GM19468 (cell line): ENCODE measurements around the gene MOXD1.
"Not testable (repeated sequence)": the region's sequence is repeated elsewhere in the genome, so short reads cannot be mapped to it uniquely, and the experiment has no call there.

Experiments used
- ATAC-seq: cut with Tn5 transposase; IDR thresholded peaks from one replicate; pipeline ENCODE4 v1.9.1; 2021; ENCODE audit warnings: mild to moderate bottlenecking, moderate library complexity, moderate number of reproducible peaks; ENCODE audit not compliant: unreplicated experiment; ENCODE audit errors: extremely low read depth

Gene MOXD1

DNA sequence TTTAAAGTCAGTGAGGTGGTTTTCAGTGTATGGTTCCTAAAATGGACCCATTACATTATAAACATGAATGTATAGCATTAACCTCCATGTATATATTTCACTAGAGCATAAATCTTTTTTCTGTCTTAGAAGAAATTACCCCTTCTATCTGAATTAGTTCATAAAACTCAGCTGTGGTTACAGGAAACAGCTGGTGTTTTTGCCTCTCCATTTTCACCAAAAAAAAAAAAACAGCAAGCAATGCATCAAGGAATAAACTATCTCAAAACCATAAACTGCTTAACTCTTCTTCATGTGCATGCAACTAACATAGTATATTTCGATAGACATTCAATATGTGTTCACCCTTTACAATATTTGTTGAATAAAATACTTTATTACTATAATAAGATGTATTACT, 40.2 kb downstream of the MOXD1 start:
- no peak for ATAC-seq

DNA sequence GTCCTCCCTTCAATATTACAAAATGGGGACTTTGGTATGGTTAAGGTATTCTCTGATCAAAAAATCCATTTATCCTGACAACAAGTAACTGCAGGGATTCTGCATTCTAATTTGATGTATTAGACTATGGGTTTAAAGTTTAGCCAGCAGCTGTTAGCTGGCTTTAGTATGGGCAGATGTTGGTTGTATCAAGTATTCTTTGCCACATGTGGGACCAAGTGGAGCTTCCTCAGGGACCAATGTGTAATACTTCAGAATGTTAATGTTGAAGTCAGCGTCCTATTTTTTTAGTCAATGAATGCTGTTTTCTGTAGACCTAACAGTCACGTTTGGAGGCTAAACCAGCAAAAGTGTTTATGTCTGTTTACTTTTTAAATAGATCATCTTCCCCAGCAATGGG, 41.4 kb downstream of the MOXD1 start:
- ATAC-seq = no peak

- no peak for ATAC-seq
Observed at GRCh38 chr6:132357120-132357519, 44.2 kb downstream of the MOXD1 start.

DNA sequence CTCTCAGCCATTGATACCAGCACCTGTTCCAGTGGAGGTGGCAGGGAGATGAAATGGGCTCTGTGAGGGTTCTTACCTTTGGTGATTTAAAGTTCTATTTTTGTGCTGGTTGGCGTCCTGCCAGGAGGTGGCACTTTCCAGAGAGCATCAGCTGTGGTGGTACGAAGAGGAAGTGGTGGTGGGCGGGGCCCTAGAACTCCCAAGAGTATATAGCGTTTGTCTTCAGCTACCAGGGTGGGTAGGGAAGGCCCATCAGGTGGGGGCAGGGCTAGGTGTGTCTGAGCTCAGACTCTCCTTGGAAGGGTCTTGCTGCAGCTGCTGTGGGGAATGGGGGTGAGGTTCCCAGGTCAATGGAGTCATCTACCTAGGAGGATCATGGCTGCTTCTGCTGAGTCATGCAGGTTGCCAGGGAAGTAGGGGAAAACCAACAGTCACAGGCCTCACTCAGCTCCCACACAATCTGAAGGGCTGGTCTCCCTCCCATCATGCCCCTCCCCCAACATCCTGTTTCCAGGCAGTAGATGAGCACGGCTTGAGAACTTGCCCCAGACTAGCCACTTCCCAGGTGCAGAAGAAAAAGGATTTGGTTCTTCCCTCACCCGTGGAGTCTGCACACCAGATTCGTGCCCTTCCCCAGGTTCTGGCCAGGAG, 46.6 kb downstream of the MOXD1 start:
- ATAC-seq = no peak

DNA sequence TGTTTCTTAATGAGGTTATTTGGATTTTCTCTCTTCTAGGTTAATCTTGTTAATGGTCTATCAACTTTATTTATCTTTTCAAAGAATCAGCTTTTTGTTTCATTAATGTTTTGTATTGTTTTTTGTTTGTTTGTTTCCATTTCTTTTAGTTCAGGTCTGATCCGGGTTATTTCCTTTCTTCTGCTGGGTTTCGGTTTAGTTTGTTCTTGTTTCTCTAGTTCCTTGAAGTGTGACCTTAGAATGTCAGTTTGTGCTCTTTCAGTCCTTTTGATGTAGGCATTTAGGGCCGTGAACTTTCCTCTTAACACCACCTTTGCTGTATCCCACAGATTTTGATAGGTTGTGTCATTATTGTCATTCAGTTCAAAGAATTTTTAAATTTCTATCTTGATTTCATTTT, 49.3 kb downstream of the MOXD1 start:
- ATAC-seq = not testable (repeated sequence)

DNA sequence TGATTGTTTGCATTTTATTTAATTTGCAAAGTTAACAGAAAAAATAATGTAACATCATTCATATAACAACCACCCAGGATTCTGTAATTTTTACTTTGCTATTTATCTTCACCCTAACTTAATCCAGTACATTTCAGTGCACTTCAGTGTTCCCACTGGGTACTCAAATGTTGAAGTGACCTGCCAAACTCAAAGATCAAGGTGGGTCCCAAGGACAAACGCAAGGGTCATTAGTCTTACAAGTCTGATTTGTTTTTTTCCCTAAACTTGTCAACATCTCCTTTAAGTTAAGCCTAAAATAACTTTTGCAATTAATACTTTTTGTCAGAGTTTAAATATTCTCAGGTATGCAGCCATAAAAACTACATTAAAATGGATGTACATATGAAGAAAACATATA, 53.0 kb downstream of the MOXD1 start:
- no peak for ATAC-seq

DNA sequence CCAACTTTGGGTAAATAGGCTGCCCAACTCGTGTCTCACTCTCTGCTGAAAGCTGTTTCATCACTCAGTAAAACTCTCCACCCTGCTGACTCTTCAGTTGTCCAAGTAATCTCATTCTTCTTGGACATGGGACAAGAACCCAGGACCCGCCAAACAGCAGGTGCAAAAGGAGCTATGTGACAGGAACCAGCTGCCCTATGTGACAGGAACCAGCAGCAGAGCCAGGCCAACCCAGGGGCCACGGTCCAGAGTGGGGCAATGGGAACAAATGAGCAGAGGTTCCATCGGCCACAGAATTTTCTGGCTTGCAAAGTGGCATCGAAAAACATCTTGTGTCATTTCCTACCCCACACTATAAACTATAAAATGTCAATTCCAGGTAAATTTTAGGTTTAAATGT, 56.5 kb downstream of the MOXD1 start:
- no peak for ATAC-seq

- ATAC-seq = no peak
Observed at GRCh38 chr6:132341646-132342045, 59.6 kb downstream of the MOXD1 start.

DNA sequence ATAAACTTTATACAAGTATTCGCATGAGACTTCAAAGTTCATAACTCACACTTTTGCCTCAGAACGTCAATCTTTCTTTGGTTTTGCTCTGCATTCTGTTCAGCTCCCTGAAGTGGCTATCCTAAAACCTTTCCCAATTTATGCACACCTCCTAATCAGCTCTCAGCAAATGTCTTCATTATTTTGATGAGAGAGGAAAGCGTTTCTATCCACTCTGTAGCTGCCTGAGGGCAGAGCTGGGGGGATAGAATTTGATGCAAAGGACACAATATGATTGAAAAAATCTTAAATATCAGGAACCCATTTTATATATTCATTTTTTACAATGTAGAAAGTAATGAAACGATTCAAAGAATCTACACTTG, 66.8 kb downstream of the MOXD1 start:
- ATAC-seq = no peak

DNA sequence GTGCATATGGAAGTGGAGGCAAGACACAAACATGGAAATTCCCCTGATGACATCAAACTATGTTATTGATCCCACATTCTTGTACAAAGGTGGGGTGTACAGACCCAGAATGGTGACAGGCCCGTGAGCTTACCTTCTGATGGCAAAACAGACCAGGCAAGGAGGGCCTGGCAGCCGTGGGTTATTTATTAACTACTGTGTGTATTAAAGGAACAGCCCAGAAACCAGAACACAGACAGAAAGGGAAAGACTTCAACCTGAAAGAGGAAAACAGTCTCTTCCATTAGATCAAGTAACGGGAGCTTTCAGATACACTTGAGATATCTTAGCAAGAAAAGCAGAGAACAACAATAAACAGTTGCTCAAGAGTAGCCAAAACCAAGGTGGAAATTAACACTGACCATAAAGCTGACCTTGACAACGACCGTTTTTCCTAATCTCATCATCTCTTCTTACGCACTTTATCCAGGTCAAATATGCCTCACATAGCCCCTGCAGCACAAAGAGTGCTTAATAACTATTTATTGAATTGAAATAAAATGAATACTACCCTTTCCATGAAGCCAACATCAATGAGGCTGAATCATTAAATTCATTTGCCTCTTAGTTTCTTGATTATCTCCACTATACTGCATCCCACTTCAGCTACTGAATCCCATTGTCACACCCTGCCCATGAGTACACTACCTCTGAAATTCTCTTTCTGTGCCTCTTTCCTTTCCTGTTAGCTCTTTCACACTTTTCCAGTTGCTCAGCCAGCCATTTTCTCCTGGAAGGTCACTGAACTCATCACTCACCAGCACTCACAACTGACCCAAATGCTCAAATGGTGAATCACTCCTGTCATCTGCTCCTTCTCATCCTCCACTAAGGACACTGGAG, 67.4 kb downstream of the MOXD1 start:
- no peak for ATAC-seq

DNA sequence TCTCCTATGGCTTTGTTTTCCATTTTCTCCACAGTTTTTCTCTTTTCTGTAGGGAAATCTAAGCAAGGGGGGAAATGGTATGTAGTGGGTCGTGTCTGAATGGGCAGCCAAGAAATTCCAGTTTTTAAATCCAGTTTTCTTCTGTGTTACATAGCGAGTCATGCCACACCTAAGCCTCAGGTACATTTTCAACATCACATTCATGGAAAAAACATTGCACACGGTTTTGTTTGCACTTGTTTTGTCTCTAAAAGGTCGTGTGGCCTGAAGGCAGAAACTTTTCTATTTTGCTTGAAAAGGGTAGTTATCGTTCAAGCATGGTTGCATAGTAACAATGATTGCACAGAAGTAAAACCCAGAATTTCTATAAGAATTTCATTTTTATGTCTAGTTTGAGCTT, 70.5 kb downstream of the MOXD1 start:
- ATAC-seq = no peak

- ATAC-seq = no peak
Observed at GRCh38 chr6:132322398-132322797, 78.9 kb downstream of the MOXD1 start.

GRCh38 chr6:132320007-132320406, 81.3 kb downstream of the MOXD1 start:
- no peak for ATAC-seq

GRCh38 chr6:132316970-132317369, 84.3 kb downstream of the MOXD1 start:
- ATAC-seq = no peak

DNA sequence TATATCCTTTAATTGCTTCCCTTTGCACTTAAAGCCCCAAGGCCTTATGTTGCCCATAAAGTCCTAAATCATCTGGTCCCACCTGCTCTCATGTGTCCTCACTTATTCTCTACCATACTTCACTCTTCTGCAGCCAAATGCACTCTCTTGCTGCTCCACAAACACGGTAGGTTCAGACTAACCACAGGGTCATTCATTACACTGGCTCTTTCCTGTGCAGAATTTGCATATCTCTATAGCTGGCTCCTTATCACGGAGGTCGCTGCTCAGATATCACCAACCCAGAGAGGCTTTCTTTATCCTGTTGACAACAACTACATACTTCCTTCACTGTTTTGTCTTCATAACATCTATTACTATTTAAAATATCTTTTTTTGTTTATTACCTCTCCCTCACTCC, 86.8 kb downstream of the MOXD1 start:
- ATAC-seq = no peak

- no peak for ATAC-seq
Observed at GRCh38 chr6:132310921-132311320, 90.4 kb downstream of the MOXD1 start.

GRCh38 chr6:132310151-132310550, 91.1 kb downstream of the MOXD1 start:
- ATAC-seq = not testable (repeated sequence)

DNA sequence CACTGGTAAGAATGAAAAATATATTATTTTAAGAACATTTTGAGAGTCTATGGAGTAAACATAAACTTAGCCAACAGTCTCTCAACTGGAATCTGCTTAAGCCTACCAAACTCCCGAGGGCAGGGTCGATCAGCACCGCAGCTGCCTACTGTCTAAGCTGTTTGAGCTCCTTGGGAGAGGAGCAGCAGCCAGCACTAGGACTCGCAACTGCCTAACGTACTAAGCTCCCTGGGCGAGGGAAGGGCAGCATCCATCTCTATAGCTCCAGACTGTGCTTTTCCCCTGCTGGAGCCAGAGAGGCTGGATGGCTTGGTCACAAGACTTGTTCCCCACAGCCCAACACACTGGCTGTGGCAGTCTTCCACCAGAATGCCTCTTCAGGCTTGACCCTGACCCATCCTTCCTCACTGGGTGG, 96.4 kb downstream of the MOXD1 start:
- ATAC-seq = no peak

DNA sequence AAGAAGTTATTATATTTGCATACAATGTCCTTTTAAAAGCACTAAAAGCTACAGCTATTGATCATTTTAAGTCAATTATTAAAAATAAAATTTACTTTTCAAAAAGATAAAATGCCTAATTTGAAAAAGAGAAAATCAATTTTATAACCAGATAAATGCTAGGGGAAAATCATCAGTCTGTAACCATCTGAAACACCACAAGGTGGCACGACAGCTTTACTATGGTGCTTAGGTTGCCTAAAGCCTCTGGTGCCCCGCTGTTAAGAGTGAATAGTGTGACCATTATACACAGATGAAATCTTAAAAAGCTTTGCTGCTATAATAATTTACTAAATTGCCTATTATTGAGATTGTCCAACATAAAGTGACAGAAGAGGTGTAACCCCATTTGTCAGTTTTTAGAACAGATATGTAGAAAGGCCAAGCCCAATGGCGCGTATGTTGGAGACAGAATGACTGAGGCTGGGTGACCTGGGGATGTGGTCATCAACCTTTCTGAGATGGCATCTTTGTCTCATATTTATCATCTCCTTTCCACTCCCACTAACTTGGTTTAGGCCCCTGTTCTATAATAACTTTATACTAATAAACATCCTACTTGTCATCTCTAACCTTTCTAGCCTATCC, 100.8 kb downstream of the MOXD1 start:
- no peak for ATAC-seq

- ATAC-seq = peak; percentile 38
Observed at GRCh38 chr6:132298344-132298949, 102.8 kb downstream of the MOXD1 start.

DNA sequence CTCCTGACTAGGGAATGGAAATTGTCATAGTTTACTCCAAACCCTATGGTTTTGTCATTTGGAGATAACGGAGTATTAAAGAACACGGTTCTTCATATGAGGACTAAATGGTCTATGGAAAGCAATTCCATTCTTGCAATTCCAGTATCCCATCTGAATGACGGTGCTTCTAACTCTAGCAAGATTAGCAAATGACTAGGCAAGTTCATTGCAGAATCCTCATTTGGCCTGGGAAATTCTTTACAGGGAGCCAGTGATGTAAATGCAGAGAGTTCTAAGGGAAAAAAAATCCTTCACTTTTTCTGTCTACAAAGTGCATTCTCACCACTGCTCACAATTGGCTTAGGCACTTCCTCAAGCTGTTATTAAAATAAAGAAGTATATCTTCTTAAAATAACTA, 111.5 kb downstream of the MOXD1 start:
- ATAC-seq = no peak
